Stimulated activated CD8-positive, alpha-beta memory T cell treated with anti-CD3 and anti-CD28 coated beads, Interleukin-12 subunit alpha, Interleukin-12 subunit beta, amount 100 ng/mL, for 4 hours (primary cell): ENCODE data around the gene NPFFR1.
"Not testable (repeated sequence)": the region's sequence is repeated elsewhere in the genome, so short reads cannot be mapped to it uniquely, and the experiment has no call there.

ENCODE experiments used
- DNase-seq: peaks from one replicate; pipeline ENCODE4 v3.0.0-alpha.2; 2020; ENCODE audit warnings: low read depth

Gene NPFFR1

DNA sequence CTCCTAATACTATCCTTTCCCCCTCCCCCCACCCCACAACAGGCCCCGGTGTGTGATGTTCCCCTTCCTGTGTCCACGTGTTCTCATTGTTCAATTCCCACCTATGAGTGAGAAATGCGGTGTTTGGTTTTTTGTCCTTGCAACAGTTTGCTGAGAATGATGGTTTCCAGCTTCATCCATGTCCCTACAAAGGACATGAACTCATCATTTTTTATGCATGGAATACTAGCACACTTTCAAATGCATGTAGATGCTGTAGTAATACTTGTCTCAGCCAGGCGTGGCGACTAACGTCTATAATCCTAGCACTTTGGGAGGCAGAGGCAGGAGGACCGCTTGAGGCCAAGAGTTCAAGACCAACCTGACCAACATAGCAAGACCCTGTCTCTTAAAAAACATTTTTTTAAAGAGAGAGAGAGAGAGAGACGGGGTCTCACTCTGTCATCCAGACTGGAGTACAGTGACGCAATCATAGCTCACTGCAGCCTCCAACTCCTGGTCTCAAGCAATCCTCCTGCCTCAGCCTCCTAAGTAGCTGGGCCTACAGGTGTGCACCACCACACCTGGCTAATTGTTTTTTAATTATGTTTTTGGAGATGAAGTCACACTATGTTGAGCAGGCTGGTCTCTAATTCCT lies 60.9 kb downstream of the NPFFR1 start:
- not testable (repeated sequence) for DNase-seq

DNA sequence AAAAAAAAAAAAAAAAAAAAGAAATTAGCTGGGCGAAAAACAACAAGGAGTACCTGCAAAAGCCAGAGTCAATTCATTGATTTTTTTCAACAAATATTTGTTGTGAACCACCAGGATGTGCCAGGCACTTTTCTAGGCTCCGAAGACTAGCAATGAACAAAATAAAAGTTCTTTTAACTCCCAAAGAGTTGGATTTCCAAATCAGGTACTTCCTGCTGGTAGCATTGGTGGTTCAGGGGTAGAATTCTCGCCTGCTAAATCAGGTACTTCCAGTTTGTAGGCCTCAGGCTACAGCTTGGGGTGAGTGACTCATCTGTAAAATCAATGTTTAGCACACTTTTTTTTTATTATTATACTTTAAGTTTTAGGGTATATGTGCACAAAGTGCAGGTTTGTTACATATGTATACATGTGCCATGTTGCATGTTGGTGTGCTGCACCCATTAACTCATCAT lies 61.4 kb downstream of the NPFFR1 start:
- no peak for DNase-seq

DNA sequence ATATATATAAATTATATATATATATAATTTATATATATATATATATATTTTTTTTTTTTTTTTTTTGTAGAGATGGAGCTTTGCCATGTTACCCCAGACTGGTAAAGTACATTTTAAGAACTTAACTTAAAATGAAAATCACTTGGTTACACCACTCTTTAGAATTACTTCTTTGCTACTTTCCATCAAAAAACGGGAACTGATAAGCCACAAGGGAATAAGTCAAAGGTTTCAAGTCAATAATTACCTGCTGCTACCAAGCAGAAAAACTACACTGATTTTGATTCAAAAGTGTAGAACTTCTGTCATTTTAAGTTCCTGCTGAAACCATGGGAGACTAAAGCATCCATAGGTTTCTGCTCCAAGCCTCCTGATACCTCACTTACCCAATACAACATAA lies 62.8 kb downstream of the NPFFR1 start:
- no peak for DNase-seq

DNA sequence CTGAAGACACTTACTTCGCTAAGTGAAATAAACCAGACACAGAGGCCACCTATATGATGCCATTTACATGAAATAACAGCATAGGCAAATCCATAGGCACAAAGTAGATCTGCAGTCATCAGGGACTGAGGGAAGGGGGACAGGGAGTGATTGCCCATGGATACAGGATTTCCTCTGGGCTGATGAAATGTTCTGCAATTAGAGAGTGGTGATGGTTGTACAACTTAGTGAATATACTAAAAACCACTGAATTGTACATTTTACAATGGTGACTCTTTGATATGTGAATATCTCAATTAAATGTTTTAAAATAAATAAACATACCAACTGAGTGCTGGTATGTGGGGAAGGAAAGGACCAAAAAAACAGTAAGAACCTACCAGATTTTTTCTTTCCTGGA lies 70.9 kb downstream of the NPFFR1 start:
- DNase-seq: no peak

DNA sequence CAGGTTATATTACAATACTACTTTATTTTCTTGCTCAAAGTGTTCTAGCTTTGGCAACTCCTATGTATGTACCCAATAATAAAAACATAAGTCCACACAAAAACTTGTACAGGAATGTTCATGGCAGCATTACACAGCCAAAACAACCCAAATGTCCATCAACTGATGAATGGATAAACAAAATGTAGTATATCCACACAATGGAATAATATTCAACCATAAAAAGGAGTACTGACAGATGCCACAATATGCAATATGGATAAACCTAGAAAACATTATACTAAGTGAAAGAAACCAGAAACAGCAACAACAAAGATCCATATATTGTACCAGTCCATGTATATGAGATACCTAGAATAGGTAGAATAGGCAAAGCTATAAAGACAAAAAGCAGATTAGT lies 71.5 kb downstream of the NPFFR1 start:
- DNase-seq: no peak

- DNase-seq: no peak
Measured at GRCh38 chr10:70206762-70207161, 77.0 kb downstream of the NPFFR1 start.

DNA sequence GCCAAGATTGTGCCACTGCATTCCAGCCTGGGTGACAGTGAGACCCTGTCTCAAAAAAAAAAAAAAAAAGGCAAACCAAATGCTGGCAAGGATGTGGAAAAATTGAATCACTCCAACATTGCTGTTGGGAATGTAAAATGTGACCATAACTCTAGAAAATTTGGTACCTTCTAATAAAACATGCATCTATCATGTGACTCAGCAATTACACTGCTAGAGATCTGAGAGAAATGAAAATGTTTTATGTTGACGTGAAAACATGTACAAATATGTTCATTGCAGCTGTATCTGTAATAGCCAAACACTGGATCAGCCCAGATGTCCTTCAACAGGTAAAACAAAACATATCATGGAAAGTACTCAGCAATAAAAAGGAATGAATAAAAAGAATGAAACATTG lies 82.7 kb downstream of the NPFFR1 start:
- no peak for DNase-seq

DNA sequence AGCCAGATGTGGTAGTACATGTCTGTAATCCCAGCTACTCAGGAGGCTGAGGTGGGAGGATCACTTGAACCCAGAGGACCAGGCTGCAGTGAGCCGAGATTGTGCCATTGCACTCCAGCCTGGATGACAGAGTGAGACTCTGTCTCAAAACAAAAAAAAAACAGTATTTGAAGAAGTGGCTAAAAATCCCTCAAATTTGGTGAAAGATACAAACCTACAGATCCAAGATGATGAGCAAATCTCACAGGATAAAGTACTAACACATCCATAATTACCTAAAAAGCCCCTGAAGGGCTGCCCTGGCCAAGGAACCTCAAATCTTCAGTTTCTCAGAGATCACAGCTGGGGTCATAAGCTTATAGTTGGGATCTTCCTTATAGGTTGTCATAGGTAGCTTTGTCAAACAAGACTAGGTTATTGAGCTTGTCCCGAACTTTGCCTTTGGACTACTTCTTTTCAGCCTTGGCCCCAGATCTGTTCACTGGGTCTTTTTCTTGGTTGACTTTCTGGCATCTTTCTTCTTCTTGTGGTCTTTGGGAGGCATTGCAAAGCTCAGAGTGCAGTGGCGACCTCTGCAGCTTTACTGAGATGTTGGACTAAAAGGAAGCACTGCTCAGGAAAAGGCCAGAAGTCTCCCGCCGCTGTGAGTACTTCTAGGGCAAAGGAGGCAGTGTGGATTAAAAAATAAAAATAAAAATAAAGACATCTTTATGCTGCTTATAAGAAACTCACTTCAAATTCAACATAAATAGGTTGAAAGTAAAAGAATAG lies 84.9 kb downstream of the NPFFR1 start:
- DNase-seq: no peak
